AG08396 (cell line): ENCODE data around the gene B4GALT1.

ENCODE experiments used
- DNase-seq: peaks from one replicate; pipeline ENCODE4 v3.0.0; 2012; ENCODE audit warnings: low spot score, mixed read lengths

Gene B4GALT1

GRCh38 chr9:33167084-33167971 lies at the start of gene B4GALT1:
B4GALT1 (minus strand) TSS chr9:33167336; CDS start chr9:33167169, 167 bp downstream.
- peak; percentile 96 for DNase-seq

GRCh38 chr9:33211695-33212393 lies 44.7 kb upstream of the B4GALT1 start:
- no peak for DNase-seq

DNA sequence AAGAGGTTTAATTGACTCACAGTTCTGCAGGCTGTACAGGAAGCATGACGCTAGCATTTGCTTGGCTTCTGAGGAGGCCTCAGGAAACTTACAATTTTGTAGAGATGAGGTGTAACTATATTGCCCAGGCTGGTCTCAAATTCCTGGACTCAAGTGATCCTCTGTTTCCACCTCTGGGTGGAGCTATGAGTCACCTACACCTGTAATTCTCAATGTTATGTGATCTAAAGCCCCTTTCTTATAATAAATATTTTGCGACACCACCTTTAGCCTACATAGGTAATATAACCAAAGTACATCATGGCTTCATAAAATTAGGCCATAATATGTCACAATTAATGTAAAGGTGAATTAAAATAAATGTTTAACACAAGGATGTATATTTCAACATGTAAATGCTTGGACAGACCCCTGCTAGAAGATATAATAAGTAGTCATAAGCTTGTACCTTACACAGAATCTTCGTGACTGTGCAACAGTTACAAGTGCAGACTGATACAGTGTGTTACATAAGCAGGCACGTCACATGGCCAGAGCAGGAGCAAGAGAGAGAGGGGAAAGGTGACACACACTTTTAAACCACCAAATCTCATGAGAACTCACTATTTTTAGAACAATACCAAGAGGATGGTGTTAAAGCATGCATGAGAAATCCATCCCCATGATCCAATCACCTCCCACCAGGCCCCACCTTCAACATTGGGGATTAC lies 43.0 kb upstream of the B4GALT1 start:
- DNase-seq, result no peak

GRCh38 chr9:33209394-33209793 lies 42.3 kb upstream of the B4GALT1 start:
- no peak for DNase-seq

GRCh38 chr9:33202552-33203201 lies 35.5 kb upstream of the B4GALT1 start:
- no peak for DNase-seq

GRCh38 chr9:33202018-33202417 lies 34.9 kb upstream of the B4GALT1 start:
- DNase-seq, result no peak

DNA sequence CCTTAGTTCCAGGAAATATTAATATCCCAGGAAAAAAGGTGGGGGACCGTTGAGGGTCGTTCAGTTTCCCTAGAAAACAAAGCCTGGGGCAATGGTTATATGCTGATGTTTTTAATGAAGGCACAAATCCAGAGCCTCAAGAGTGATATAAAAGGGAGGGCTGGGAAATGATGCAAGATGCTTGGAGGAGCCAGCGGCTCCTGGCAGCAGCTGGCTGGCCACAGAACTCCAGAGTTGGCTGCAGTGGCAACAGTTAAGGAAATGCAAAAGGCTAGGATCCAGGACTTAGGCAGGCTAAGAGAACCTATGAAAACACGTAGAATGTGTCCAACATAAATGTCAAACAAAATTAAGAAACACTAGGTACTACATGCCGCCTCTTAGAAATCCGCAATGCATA lies 31.0 kb upstream of the B4GALT1 start:
- DNase-seq, result peak; percentile 39

DNA sequence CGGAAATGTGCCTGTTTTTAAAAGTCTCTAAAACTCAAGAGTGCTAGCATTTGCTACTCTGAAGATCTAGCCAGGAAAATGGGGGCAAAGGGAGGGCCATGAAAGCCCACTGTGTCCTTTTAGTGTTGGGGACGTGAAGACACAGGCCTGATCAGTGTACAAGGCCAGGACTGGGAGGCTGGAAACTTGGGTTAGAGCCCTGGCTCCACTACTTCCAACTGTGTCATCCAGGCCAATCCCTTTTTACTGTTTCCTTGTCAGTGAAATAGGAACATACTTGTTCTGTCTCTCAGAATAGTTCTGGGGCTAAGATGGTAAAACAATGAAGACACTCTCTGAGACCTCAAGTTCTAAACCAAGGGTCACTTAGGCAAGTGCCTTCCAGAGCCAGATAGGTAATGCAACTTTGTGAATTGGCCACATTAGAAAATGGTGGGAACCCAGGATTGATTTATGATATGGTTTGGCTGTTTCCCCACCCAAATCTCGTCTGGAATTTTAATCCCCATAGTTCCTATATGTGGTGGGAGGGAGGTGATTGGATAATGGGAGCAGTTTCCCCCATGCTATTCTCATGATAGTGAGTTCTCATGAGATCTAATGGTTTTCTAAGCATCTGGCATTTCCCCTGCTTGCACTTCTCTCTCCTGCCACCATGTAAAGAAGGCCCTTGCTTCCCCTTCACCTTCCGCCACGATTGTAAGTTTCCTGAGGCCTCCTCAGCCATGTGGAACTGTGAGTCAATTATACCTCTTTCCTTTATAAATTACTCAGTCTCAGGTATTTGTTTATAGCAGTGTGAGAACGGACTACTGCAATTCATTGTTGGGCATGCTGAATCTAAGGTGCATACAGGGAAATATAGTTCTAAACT lies 30.4 kb upstream of the B4GALT1 start:
- DNase-seq, result no peak

GRCh38 chr9:33196736-33197135 lies 29.6 kb upstream of the B4GALT1 start:
- no peak for DNase-seq

- DNase-seq, result no peak
Measured at GRCh38 chr9:33193818-33194217, 26.7 kb upstream of the B4GALT1 start.

GRCh38 chr9:33192493-33193255 lies 25.5 kb upstream of the B4GALT1 start:
- no peak for DNase-seq

- no peak for DNase-seq
Measured at GRCh38 chr9:33190021-33190705, 23.0 kb upstream of the B4GALT1 start.

GRCh38 chr9:33189331-33189791 lies 22.2 kb upstream of the B4GALT1 start:
- no peak for DNase-seq

DNA sequence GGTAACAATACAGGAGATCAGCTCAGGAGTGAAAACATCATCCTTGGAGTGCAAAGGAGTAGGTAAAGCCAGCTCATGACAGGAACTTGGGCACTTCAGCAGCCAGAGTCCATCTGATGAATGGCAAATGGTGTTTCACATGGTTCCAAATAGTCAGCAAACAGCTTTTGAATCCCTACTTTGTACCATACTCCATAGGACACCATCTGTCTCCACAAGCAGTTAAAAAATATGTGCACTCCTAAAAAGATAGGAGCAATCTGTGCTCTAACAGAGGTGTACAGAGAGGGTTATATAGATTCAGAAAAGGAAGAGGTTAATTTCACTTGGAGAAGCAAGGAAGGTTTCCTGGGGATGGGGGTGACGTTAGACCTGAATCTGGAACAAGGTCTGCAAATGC lies 21.6 kb upstream of the B4GALT1 start:
- DNase-seq, result no peak

GRCh38 chr9:33187519-33188218 lies 20.5 kb upstream of the B4GALT1 start:
- DNase-seq, result peak; percentile 44

- no peak for DNase-seq
Measured at GRCh38 chr9:33186457-33187168, 19.5 kb upstream of the B4GALT1 start.

- no peak for DNase-seq
Measured at GRCh38 chr9:33185858-33186257, 18.7 kb upstream of the B4GALT1 start.

DNA sequence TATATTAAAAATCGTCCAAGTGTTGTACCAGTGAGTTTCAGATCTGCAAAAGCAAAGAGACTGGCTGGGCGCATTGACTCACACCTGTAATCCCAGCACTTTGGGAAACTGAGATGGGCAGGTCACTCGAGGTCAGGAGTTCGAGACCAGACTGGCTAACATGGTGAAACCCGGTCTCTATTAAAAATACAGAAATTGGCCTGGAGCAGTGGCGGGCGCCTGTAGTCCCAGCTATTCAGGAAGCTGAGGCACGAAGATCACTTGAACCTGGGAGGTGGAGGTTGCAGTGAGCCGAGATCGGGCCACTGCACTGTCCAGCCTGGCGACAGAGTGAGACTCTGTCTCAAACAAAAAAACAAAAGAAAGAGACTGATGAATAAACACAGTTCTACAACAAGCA lies 18.3 kb upstream of the B4GALT1 start:
- DNase-seq, result no peak
